GM19372 (cell line): ENCODE results near the gene TPD52L2.
A peak's percentile ranks its signal among the peaks of the same experiment; 100 is the strongest.

Source experiments
- ATAC-seq: cut with Tn5 transposase; IDR thresholded peaks from one replicate; pipeline ENCODE4 v1.9.1; 2021; ENCODE audit warnings: mild to moderate bottlenecking, low read depth, moderate library complexity; ENCODE audit not compliant: unreplicated experiment

Gene TPD52L2

GRCh38 chr20:63864978-63865640, at the start of gene TPD52L2:
Gene TPD52L2, plus strand, starts transcription at chr20:63865270. Its CDS starts 96 bp downstream, at chr20:63865366.
- ATAC-seq: peak; percentile 78

GRCh38 chr20:63815615-63816253, 49.3 kb upstream of the TPD52L2 start:
- ATAC-seq: no peak

DNA sequence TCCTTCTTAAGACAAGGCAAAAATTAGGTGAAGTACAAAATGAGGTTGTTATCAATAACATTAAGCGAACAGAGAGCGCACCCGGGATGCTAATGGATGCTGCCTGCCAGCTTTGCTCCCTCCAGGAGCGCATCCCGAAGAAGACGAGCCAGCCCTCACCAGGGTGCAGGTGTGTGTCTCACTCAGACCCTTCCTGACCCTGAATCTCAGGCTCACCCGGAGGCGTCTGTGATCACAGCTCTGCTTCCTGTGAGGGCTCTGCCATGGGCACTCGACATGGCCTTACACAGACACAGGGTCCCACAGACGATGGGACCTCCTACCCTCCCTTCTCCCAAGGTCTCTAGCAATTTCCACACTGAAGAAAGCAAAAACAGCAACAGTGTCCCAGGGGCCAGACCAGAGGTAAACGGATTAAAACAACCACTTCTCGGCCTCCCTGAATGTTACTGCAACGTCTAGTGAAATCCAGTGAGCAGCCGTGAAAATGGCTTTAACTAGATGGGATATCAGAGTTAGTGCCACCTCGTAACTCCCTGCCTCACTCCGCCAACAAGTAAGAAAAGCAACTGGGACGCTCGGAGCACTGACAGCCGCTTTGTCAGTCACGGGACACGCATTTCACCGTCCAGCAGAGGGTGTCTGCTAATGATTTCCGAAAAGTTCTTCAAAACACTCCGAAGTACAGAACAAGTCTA, 45.7 kb upstream of the TPD52L2 start:
- no peak for ATAC-seq

DNA sequence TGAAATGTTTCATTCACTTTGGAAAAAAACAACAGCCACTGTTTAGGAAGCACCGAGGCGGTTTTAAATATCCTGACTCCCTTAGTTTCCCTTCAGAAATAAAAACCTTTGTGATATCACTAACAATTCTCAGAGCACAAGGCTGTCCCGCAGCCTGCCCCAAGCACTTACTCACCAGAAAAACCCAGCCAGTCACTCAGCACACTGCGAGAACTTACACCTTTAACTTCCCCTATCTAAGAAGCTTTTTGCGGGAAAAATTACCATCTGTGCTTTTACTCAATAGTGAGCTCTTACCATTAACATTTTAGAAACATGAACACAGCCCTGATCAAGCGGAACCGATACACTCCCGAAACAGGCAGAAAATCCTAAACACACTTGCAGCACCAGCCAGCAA, 43.3 kb upstream of the TPD52L2 start:
- ATAC-seq: no peak

DNA sequence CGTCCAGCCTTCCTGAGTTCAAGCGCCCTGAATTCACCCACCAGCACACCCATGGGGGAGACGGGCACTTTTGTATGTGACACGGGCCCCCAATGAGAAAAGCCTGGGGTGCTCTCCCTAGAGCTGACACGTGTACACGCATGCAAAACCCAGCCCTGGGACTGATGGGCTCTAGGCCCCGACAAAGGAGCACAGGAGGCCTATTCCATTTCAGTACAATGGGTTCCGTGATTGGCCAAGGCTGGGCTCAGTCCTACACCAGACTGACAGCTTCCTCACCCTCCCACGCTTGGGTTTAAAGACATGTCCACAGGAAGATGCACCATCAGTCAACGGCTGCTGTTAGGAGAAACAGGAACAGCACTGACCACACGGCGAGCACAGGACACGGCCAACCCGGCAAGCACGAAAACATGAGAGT, 42.8 kb upstream of the TPD52L2 start:
- ATAC-seq: no peak

DNA sequence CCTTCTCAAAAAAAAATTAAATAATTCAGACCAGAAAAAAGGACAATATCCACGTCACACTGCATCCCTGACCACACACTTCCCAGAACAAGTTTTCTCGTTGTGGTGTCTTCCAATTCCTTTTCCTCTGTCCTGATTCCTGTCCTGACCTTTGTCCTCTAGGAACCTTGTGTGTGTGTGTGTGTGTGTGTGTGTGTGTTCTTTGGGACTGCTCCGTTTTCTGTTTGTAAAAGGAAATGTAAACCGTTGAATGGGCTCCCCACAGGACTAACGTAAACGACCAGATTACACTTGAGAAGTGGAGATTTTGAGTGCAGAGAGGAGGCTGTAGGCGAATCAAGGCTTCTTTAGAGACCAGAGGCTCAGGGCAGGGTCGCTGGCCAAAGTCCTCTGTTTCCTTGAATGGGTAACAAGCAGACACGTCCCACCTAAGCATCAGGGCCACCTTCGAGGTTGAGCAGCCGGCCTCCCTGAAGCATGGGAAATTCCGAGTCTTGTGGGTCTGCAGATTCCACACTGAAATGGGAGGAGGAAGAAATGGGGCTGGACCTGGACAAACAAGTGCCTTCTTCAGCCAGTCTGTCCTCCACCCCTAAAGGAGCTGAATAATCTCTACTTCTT, 41.3 kb upstream of the TPD52L2 start:
- ATAC-seq: no peak

GRCh38 chr20:63825331-63826118, 39.5 kb upstream of the TPD52L2 start:
- ATAC-seq: no peak

GRCh38 chr20:63826753-63827152, 38.3 kb upstream of the TPD52L2 start:
- no peak for ATAC-seq

DNA sequence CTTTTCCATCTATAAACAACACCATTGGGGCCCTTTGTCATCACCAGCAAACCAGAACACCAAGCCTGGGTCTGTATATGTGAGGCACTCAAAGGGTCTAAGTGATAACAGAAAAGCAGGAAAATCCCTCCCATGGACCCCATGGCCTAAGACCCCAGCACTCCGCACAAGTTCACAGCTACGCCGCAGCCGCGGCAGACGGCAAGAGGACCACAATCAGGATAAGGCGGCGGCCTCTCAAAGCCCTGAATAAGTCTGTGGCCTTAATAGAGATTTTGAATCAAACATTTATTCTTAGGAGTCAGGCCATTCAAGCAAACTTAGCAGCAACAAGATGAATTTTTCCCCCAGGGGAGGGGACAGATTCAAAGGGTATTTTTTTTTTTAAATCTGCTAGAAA, 36.9 kb upstream of the TPD52L2 start:
- no peak for ATAC-seq

DNA sequence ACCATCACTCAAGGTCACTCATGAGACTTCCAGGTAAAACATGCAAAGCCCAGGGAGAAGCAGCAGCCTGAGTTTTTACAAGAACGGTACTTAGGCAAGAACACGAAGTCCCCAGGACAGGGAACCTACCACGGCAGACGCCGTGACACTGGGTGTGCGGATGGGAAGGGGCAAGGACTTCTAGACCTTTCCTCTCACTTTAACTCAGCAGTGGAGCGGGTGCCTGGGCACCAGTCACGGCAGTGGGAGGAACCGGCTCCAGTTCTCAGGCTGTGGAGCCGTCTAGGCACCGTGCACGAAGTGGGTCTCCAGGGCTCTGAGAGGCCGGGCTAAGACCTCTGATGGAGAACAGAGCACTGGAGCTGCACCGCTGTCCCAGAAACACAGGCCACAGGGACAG, 36.5 kb upstream of the TPD52L2 start:
- no peak for ATAC-seq

GRCh38 chr20:63828951-63829350, 36.1 kb upstream of the TPD52L2 start:
- ATAC-seq: no peak

GRCh38 chr20:63829603-63829944, 35.5 kb upstream of the TPD52L2 start:
- ATAC-seq: no peak

- ATAC-seq: no peak
These were observed 34.9 kb upstream of the TPD52L2 start for GRCh38 chr20:63829945-63830835.

DNA sequence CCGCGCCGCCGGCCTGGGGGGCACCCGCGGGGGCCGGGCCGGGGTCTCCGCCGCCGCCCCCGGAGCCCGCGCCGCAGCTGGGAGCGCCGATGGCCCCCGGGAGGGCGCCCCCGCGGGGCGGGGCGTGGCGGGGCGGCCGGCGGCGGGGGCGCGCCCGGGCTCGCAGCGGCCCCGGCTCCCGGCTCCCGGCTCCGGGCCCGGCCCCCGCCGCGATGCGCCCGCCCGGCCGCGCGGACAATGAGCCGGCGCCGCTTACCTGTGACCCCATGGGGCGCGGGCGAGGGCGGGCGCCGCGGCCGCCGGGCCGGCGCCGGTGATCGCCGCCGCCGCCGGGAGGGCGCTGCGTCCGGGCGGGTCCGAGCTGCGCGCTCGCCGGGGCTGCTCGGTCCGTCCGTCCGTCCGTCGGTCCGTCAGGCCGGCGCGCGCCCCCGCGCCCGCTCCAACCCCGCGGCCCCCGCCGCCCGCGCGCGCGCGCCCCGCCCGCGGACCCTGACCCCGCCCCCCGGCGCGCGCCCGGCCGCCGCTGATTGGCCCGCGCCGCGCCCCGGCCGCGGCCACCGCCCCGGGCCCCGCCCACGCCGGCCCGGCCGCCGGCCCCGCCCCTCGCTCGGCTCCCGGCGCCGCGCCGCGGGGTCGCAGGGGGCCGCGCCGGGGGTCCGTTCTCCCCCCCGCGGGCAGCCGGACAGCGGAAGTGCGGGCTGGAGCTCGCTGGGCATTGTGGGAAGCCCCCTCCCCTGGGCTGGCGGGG, 34.1 kb upstream of the TPD52L2 start, which contains the start of gene ZBTB46:
TSS of gene ZBTB46 (minus strand) at position 424 of the 748 bp plus-strand sequence. CDS start 40,507 bp downstream, outside the sequence.
- peak; percentile 56 for ATAC-seq

GRCh38 chr20:63831646-63831992, 33.5 kb upstream of the TPD52L2 start:
- no peak for ATAC-seq

DNA sequence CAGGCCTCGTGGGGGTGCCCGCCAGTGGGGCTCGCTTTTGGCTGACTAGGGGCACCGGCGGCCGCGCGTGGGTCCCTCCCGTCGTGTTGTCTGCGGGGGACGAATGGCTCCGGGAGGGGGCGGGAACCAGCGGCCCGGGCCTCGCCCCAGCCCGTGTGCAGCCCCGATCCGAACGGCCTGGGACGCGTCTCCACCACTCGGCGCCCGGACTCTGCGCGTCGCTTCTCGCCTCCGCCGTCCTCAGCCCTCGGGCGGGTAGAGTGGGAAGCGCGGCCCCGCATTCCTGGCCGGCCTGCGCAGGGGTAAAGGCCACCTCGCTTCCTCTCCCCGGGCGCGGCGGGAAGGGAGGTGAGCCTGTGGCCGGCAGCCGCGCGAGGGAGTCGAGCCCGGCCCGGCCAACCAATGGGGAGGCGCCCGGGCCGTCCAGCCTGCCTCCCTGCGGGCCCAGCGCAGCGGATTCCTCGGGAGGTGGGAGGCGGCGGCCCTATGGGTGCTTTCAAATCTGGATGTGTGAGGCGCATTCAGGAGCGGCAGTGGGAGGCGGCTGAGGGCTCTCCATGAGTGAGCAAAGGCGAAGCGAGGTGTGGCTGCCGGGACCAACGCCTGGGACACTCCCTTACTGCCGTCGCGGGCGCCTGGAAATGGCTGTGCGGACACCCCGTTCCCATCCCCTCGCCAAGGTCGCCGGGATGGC, 32.9 kb upstream of the TPD52L2 start:
- ATAC-seq: no peak

- ATAC-seq: no peak
These were observed 31.1 kb upstream of the TPD52L2 start for GRCh38 chr20:63833776-63834490.

DNA sequence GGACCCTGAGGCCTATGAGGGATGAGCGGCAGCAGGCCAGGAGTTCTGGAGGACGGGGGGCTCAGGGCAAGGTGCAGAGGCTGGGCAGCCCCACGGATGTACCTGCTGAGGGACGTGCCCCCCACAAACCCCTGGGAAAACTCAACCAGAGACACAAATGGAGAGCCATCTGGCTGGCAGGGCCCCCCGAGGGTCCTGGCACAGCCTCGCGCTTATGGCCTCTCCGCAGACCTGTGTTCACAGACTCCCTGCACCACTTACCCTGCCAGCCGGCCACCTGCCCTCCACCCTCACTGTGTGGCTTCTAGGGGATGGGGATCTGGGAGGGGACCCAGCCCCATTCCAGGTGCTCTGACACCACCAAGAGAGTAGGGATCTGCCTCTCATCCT, 30.6 kb upstream of the TPD52L2 start:
- ATAC-seq: no peak
